Measurements from ENCODE around the gene STEAP4. TPM values are rescaled to one million over a fixed set of nuclear protein-coding genes. Genes with fewer than 3 reads are reported as not detected.

STEAP4 gene
- total RNA-seq, 4 donors from 2014 or later: 45.2 to 239 (median 82.2) TPM

DNA sequence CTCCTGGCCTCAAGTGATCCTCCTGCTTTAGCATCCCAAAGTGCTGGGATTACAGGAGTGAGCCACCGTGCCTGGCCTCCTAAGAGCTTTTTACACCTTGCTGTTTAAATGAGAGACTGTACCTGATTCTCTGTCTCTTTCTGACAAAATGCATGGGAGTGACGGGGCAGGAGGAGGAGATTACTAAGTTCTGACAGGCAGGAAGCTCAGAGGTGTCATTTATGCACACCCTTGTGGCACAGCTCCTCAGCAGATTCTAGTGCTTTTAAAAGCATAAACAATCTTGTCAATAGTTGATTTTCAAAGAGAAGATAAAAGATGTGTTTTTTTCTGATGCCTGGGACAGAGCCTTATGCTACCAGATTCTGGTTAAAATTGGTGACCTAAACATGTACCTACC is 39.7 kb upstream of the STEAP4 start:
- Histone ChIP-seq H3K27ac (no peak overlapping the region), H3K9me3 (no peaks in the 10 kb centered on the region)
- 90 to 93% methylated on average over 2 of the region's 2 CpGs for WGBS, 2 donors

GRCh38 chr7:88344956-88345832 is 38.5 kb upstream of the STEAP4 start:
- no peak for TF ChIP-seq POLR2A (IDR thresholded peaks at IDR 0.05)
- TF ChIP-seq, protein P1, sequence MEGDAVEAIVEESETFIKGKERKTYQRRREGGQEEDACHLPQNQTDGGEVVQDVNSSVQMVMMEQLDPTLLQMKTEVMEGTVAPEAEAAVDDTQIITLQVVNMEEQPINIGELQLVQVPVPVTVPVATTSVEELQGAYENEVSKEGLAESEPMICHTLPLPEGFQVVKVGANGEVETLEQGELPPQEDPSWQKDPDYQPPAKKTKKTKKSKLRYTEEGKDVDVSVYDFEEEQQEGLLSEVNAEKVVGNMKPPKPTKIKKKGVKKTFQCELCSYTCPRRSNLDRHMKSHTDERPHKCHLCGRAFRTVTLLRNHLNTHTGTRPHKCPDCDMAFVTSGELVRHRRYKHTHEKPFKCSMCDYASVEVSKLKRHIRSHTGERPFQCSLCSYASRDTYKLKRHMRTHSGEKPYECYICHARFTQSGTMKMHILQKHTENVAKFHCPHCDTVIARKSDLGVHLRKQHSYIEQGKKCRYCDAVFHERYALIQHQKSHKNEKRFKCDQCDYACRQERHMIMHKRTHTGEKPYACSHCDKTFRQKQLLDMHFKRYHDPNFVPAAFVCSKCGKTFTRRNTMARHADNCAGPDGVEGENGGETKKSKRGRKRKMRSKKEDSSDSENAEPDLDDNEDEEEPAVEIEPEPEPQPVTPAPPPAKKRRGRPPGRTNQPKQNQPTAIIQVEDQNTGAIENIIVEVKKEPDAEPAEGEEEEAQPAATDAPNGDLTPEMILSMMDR (IDR thresholded peaks at IDR 0.05): peak; percentile 16 to 67 (median 56)
- peaks cover 0 to 10% (median 2%) of the 10 kb centered on the region in 4 donors for H3K4me1 ChIP-seq
- H3K36me3 ChIP-seq: no peaks in the 10 kb centered on the region
- no peaks in the 10 kb centered on the region for H3K27me3 ChIP-seq
- H3K27ac ChIP-seq: no peak overlapping the region
- H3K4me3 ChIP-seq: no peak overlapping the region
- WGBS, 2 donors: 19% methylated on average over 15 of the region's 15 CpGs
- H3K9me3 ChIP-seq: no peaks in the 10 kb centered on the region
- DNase-seq (ENCODE audit: low spot score in 2 of 2): peak in 1 of 2 donors; percentile 45

More for the DNA sequence above, 39.7 kb upstream of the STEAP4 start:
- Histone ChIP-seq H3K36me3 (no peaks in the 10 kb centered on the region), H3K4me1 (peaks cover 0 to 10% (median 2%) of the 10 kb centered on the region in 4 donors), H3K27me3 (no peaks in the 10 kb centered on the region), H3K4me3 (no peak overlapping the region)
- DNase-seq (ENCODE audit: low spot score in 2 of 2): no peak
- TF ChIP-seq EP300 (IDR thresholded peaks at IDR 0.05) (no peak), POLR2A (IDR thresholded peaks at IDR 0.05) (no peak)
- TF ChIP-seq, protein P1 (IDR thresholded peaks at IDR 0.05): no peak

DNA sequence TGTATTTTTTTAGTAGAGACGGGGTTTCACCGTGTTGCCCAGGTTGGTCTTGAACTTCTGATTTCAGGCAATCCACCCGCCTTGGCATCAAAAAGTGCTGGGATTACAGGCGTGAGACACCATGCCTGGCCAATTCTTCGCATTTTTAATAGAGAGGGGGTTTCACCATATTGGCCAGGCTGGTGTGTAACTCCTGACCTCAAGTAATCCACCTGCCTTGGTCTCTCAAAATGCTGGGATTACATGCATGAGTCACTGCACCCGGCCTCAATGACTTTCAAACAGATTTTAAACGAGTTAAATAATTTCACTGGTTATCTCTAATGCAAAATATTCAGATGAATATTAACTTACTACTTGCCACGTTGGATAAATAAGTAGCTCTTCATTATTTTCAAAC is 37.6 kb upstream of the STEAP4 start:
- DNase-seq (ENCODE audit: low spot score in 2 of 2): no peak
- 87 to 89% methylated on average over 8 of the region's 8 CpGs for WGBS, 2 donors
- Histone ChIP-seq H3K9me3 (no peaks in the 10 kb centered on the region), H3K27me3 (no peaks in the 10 kb centered on the region), H3K4me3 (no peak overlapping the region), H3K27ac (no peak overlapping the region), H3K36me3 (no peaks in the 10 kb centered on the region), H3K4me1 (peaks cover 0 to 10% (median 2%) of the 10 kb centered on the region in 4 donors)
- TF ChIP-seq, protein P1 (IDR thresholded peaks at IDR 0.05): no peak
- no peak for TF ChIP-seq EP300 (IDR thresholded peaks at IDR 0.05)
- TF ChIP-seq POLR2A (IDR thresholded peaks at IDR 0.05): no peak

DNA sequence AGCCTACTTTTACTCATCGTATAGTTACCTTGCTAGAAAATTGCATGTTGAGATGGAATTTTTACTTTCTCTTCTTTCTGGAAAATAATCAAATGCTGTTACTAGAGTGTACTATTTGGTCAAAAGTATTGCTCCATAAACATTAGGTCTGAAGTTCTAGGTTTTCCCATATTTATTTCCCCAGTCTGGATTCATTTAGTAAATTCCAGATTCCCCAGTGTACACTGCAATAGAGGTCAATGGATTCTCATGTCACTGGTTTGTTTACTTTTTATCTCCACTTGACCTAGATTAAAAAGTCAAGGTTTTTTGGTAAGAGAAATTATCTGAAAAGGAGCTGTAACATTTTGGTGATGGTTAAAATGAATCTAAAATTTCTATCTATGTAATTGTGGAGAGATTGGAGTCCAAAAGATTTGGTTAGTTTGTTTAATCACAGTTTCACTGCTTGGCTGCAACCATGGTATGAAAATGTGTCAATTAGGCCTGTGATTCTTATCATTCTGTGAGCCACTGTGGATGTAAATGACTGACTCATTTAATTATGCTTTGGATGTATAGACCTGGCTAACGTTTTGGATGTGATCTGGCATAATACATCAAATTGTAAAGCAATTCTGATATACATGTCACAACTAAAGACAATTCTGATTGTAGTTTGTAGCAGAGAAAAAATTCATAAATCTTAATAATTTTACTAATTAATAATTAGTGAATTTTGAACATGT is 32.7 kb upstream of the STEAP4 start:
- 44 to 55% methylated on average over 2 of the region's 2 CpGs for WGBS, 2 donors
- no peaks in the 10 kb centered on the region for H3K9me3 ChIP-seq
- H3K27ac ChIP-seq: peak overlapping the region in 1 of 4 donors; percentile 17
- DNase-seq (ENCODE audit: low spot score in 2 of 2): no peak
- no peak for TF ChIP-seq EP300 (IDR thresholded peaks at IDR 0.05)
- no peak for TF ChIP-seq POLR2A (IDR thresholded peaks at IDR 0.05)
- TF ChIP-seq, protein P1 (IDR thresholded peaks at IDR 0.05): no peak
- no peaks in the 10 kb centered on the region for H3K27me3 ChIP-seq
- H3K4me3 ChIP-seq: no peak overlapping the region
- peaks cover 0 to 5% (median 0%) of the 10 kb centered on the region in 4 donors for H3K4me1 ChIP-seq
- H3K36me3 ChIP-seq: no peaks in the 10 kb centered on the region

- H3K36me3 ChIP-seq: no peaks in the 10 kb centered on the region
- DNase-seq (ENCODE audit: low spot score in 2 of 2): no peak
- no peak overlapping the region for H3K4me3 ChIP-seq
- TF ChIP-seq, protein P1 (IDR thresholded peaks at IDR 0.05): no peak
- TF ChIP-seq POLR2A (IDR thresholded peaks at IDR 0.05) (no peak), EP300 (IDR thresholded peaks at IDR 0.05) (no peak)
- 90 to 97% methylated on average over 6 of the region's 6 CpGs for WGBS, 2 donors
- H3K27me3 ChIP-seq: no peaks in the 10 kb centered on the region
- no peaks in the 10 kb centered on the region for H3K9me3 ChIP-seq
- peak overlapping the region in 2 of 4 donors; percentile 17 to 38 for H3K27ac ChIP-seq
- peaks cover 0 to 5% (median 0%) of the 10 kb centered on the region in 4 donors for H3K4me1 ChIP-seq
Measured at GRCh38 chr7:88338503-88338902, 31.8 kb upstream of the STEAP4 start.
